ENCODE measurements around the gene ARHGAP5. TPM values are rescaled to one million over a fixed set of nuclear protein-coding genes. Genes with fewer than 3 reads are reported as not detected.

Gene ARHGAP5
- total and polyA plus RNA-seq, 4 donors, result 20.7 to 120 (median 68.5) TPM

DNA sequence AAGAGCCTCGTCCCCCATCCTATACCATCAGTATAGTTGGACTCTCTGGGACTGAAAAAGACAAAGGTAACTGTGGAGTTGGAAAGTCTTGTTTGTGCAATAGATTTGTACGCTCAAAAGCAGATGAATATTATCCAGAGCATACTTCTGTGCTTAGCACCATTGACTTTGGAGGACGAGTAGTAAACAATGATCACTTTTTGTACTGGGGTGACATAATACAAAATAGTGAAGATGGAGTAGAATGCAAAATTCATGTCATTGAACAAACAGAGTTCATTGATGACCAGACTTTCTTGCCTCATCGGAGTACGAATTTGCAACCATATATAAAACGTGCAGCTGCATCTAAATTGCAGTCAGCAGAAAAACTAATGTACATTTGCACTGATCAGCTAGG is 13.6 kb downstream of the ARHGAP5 start:
- Histone ChIP-seq H3K4me1 (ENCODE audit: control insufficient read depth in 1 of 2, insufficient read depth in 2 of 2, low read length in 2 of 2) (no peaks in the 10 kb centered on the region), H3K36me3 (ENCODE audit: control insufficient read depth in 1 of 2, insufficient read depth in 2 of 2, low read length in 1 of 2) (no peaks in the 10 kb centered on the region), H3K9me3 (ENCODE audit: control insufficient read depth, low read length) (no peaks in the 10 kb centered on the region), H3K27me3 (ENCODE audit: control insufficient read depth in 1 of 2, insufficient read depth in 2 of 2, low read length in 1 of 2) (no peaks in the 10 kb centered on the region), H3K4me3 (ENCODE audit: low read length in 2 of 2) (no peak overlapping the region), H3K27ac (ENCODE audit: low read depth in 1 of 2, low read length in 2 of 2) (no peak overlapping the region)
- ATAC-seq (ENCODE audit: low FRiP score), result no peak
- 92 to 95% methylated on average over 6 of the region's 6 CpGs for WGBS, 2 donors
- no peak for DNase-seq
- intact Hi-C loops (cut with DNase I), result no loop called here

DNA sequence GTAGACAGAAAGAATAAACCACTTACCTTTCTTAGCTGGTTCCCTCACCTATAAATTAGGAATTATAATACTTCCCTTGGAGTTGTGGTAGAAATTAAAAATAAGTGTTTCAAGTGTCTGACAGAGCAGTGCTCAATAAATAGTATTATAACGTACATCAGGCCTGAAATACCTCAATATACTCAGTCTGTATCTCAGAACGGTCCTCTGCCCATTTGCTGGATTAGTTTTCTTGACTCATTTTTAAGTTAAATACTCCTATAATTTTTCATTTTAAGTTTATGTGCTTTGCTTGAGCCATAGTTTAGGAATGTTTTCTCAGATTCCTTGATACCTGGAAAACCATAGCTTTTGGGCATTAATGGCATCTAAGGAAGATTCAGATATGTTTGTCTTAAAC is 22.4 kb downstream of the ARHGAP5 start:
- Histone ChIP-seq H3K27me3 (ENCODE audit: control insufficient read depth in 1 of 2, insufficient read depth in 2 of 2, low read length in 1 of 2) (no peaks in the 10 kb centered on the region), H3K4me3 (ENCODE audit: low read length in 2 of 2) (no peak overlapping the region), H3K27ac (ENCODE audit: low read depth in 1 of 2, low read length in 2 of 2) (no peak overlapping the region), H3K4me1 (ENCODE audit: control insufficient read depth in 1 of 2, insufficient read depth in 2 of 2, low read length in 2 of 2) (peaks cover 0 to 2% of the 10 kb centered on the region in 2 donors), H3K36me3 (ENCODE audit: control insufficient read depth in 1 of 2, insufficient read depth in 2 of 2, low read length in 1 of 2) (no peaks in the 10 kb centered on the region), H3K9me3 (ENCODE audit: control insufficient read depth, low read length) (no peaks in the 10 kb centered on the region)
- WGBS, 2 donors, result 93% methylated on average over 2 of the region's 2 CpGs
- ATAC-seq (ENCODE audit: low FRiP score) (no peak), DNase-seq (no peak)
- intact Hi-C loops (cut with DNase I), result no loop called here

DNA sequence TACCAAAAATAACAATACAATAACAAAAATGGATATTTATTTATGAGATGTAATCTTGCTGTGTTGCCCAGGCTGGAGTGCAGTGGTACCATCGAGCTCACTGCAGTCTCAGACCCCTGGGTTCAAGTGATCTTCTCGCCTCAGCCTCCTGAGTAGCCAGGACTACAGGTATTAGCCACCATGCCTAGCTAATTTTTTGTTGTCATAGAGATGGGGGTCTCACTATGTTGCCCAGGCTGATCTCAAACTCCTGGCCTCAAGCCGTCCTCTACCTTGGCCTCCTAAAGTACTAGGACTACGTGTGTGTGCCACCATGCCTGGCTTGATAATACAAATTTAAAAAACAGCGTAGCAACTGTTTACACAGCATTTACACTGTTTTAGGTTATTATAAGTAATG is 23.1 kb downstream of the ARHGAP5 start:
- Histone ChIP-seq H3K36me3 (ENCODE audit: control insufficient read depth in 1 of 2, insufficient read depth in 2 of 2, low read length in 1 of 2) (no peaks in the 10 kb centered on the region), H3K9me3 (ENCODE audit: control insufficient read depth, low read length) (no peaks in the 10 kb centered on the region), H3K4me3 (ENCODE audit: low read length in 2 of 2) (no peak overlapping the region), H3K4me1 (ENCODE audit: control insufficient read depth in 1 of 2, insufficient read depth in 2 of 2, low read length in 2 of 2) (peaks cover 0 to 2% of the 10 kb centered on the region in 2 donors), H3K27me3 (ENCODE audit: control insufficient read depth in 1 of 2, insufficient read depth in 2 of 2, low read length in 1 of 2) (no peaks in the 10 kb centered on the region), H3K27ac (ENCODE audit: low read depth in 1 of 2, low read length in 2 of 2) (no peak overlapping the region)
- ATAC-seq (ENCODE audit: low FRiP score) (no peak), DNase-seq (no peak)
- intact Hi-C loops (cut with DNase I), result no loop called here
- 91 to 95% methylated on average over 5 of the region's 5 CpGs for WGBS, 2 donors

DNA sequence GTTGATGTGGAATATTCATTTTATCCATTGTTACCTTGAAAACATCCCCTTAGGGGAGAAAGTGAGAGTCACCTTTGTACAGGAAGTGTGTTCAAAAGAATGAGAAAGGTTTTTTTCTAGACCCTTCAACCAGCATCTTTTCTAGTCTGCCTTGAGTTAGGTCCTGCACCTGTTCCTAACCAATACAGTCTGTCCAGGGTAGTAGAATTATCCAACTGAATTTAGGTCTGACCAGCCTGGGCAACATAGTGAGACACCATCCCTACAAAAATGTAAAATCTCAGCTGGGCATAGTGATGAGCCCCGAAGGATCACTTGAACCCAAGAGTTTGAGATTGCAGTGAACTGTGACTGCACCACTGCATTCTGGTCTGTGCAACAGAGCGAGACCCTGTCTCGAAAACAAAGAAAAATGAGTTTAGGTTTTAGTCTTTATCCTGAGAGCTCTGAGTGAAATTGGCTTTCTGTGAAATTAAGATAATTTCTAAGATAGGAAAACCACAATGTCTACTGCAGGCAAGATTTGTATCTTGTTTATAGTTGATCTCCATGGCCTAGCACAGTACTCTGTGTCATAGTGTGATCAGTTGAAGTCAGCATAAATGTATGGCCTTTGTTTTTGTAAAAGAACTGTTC is 25.2 kb downstream of the ARHGAP5 start:
- intact Hi-C loops (cut with DNase I), result no loop called here
- DNase-seq, result no peak

DNA sequence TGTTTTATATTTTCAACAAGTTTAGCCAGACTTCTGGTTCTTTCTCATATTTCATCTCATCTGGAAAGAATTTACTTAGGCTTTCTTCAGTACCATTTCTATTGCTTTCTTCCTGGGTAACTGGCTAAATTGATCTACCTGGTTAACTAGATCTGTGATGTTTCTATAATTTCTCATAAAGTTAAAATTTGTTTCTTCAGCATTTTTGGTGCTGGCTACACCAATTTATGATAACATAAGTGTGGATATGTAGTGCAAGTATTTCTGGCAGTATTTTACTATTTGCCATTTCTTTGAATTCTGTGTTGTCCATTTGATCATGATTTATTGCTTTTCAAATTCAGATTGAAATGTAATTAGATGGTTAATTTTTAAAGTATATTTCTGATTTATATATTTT is 25.9 kb downstream of the ARHGAP5 start:
- ATAC-seq (ENCODE audit: low FRiP score) (no peak), DNase-seq (no peak)
- Histone ChIP-seq H3K4me1 (ENCODE audit: control insufficient read depth in 1 of 2, insufficient read depth in 2 of 2, low read length in 2 of 2) (peaks cover 0 to 2% of the 10 kb centered on the region in 2 donors), H3K9me3 (ENCODE audit: control insufficient read depth, low read length) (no peaks in the 10 kb centered on the region), H3K27me3 (ENCODE audit: control insufficient read depth in 1 of 2, insufficient read depth in 2 of 2, low read length in 1 of 2) (no peaks in the 10 kb centered on the region), H3K36me3 (ENCODE audit: control insufficient read depth in 1 of 2, insufficient read depth in 2 of 2, low read length in 1 of 2) (no peaks in the 10 kb centered on the region), H3K4me3 (ENCODE audit: low read length in 2 of 2) (no peak overlapping the region), H3K27ac (ENCODE audit: low read depth in 1 of 2, low read length in 2 of 2) (no peak overlapping the region)
- intact Hi-C loops (cut with DNase I), result no loop called here

More for the DNA sequence above, 25.2 kb downstream of the ARHGAP5 start:
- Histone ChIP-seq H3K36me3 (ENCODE audit: control insufficient read depth in 1 of 2, insufficient read depth in 2 of 2, low read length in 1 of 2) (no peaks in the 10 kb centered on the region), H3K27me3 (ENCODE audit: control insufficient read depth in 1 of 2, insufficient read depth in 2 of 2, low read length in 1 of 2) (no peaks in the 10 kb centered on the region), H3K4me3 (ENCODE audit: low read length in 2 of 2) (no peak overlapping the region), H3K9me3 (ENCODE audit: control insufficient read depth, low read length) (no peaks in the 10 kb centered on the region), H3K4me1 (ENCODE audit: control insufficient read depth in 1 of 2, insufficient read depth in 2 of 2, low read length in 2 of 2) (peaks cover 0 to 2% of the 10 kb centered on the region in 2 donors), H3K27ac (ENCODE audit: low read depth in 1 of 2, low read length in 2 of 2) (no peak overlapping the region)
- no peak for ATAC-seq (ENCODE audit: low FRiP score)
- 89 to 92% methylated on average over 3 of the region's 3 CpGs for WGBS, 2 donors

DNA sequence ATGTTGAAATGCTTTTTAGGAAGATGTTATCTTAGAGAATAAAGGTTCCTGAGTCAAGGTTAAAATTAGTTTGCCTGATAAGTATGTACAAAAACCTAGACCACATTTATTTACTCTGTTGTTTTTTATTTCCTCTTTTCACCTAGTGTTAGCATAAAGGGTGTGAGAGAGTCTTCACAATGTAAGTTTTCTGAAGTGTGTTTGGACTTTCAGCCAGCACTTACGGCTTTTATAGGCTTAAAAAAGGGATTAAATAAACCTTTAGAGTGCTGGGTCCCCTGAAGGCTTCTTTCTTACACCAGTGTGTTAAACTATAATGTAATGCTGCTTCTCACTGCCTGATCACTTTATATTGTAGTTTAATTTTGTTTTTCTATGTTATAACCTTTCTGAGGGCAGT is 27.2 kb downstream of the ARHGAP5 start:
- H3K4me1 ChIP-seq (ENCODE audit: control insufficient read depth in 1 of 2, insufficient read depth in 2 of 2, low read length in 2 of 2), result peaks cover 0 to 2% of the 10 kb centered on the region in 2 donors
- 78 to 84% methylated on average over 1 of the region's 1 CpG for WGBS, 2 donors

DNA sequence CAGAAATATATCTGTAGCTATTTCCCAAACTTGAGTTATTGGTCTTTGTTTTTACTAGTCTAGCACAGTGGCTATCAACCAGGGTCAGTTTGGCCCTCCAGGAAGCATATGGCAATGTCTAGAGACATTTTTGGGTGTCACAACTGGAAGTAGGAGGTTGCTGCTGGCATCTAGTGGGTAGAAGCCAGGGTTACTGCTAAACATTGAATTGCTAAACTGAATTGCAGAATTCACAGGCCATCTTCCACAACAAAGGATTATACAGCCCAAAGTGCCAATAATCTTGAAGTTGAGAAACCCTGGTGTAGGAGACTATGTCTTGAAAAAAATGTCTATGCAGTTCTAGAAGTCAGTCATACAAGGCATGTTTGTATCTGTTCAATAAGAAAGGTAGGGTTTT is 27.7 kb downstream of the ARHGAP5 start:
- no peaks in the 10 kb centered on the region for H3K36me3 ChIP-seq (ENCODE audit: control insufficient read depth in 1 of 2, insufficient read depth in 2 of 2, low read length in 1 of 2)
- no peak for DNase-seq
- peaks cover 0 to 2% of the 10 kb centered on the region in 2 donors for H3K4me1 ChIP-seq (ENCODE audit: control insufficient read depth in 1 of 2, insufficient read depth in 2 of 2, low read length in 2 of 2)
- H3K4me3 ChIP-seq (ENCODE audit: low read length in 2 of 2), result no peak overlapping the region
- no peak for ATAC-seq (ENCODE audit: low FRiP score)
- no peaks in the 10 kb centered on the region for H3K27me3 ChIP-seq (ENCODE audit: control insufficient read depth in 1 of 2, insufficient read depth in 2 of 2, low read length in 1 of 2)
- no peak overlapping the region for H3K27ac ChIP-seq (ENCODE audit: low read depth in 1 of 2, low read length in 2 of 2)
- intact Hi-C loops (cut with DNase I), result no loop called here
- no peaks in the 10 kb centered on the region for H3K9me3 ChIP-seq (ENCODE audit: control insufficient read depth, low read length)

More for the DNA sequence above, 27.2 kb downstream of the ARHGAP5 start:
- Histone ChIP-seq H3K27ac (ENCODE audit: low read depth in 1 of 2, low read length in 2 of 2) (no peak overlapping the region), H3K27me3 (ENCODE audit: control insufficient read depth in 1 of 2, insufficient read depth in 2 of 2, low read length in 1 of 2) (no peaks in the 10 kb centered on the region), H3K4me3 (ENCODE audit: low read length in 2 of 2) (no peak overlapping the region), H3K36me3 (ENCODE audit: control insufficient read depth in 1 of 2, insufficient read depth in 2 of 2, low read length in 1 of 2) (no peaks in the 10 kb centered on the region), H3K9me3 (ENCODE audit: control insufficient read depth, low read length) (no peaks in the 10 kb centered on the region)
- DNase-seq (no peak), ATAC-seq (ENCODE audit: low FRiP score) (no peak)
- intact Hi-C loops (cut with DNase I), result no loop called here

DNA sequence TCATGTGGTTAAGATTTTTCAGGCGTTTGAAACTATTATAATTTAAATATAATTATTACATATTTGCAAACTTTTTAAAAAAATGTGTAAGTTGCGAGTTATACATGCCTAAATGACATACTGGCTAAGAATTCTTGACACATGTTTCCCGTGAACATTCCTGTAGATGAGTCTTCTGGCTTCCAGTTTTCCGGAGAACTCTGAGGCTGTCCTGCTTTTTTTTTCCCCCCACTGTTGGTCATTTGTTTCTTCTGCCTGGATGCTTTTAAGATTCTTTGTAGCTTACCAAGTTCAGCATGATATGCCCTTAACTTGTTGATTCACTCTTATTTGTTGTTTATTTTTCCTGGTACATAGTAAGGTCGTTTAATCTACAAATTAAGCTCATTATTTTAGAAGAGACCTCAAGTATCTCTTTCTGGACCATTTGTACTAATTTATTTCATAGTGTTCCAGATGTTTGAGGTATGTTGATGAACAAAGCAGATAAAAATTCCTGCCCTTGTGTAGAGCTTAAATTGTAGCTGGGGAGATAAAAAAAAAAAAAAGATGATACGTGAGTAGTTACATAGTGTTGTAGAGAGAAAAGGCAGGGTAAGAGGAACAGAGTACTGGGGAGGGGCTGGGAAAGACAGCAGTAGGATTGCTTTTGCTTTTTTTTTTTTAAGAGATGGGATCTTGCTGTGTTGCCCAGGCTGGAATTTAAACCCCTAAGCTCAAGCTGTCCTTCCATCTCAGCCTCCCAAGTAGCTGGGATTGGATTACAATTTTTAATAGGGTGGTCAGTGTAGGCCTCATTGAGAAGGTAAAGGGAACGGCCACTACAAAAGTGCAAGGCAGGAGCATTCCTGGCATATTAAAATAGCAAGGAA is 32.8 kb downstream of the ARHGAP5 start:
- intact Hi-C loops (cut with DNase I), result no loop called here
- 73 to 80% methylated on average over 7 of the region's 7 CpGs for WGBS, 2 donors
- ATAC-seq (ENCODE audit: low FRiP score) (no peak), DNase-seq (no peak)
- Histone ChIP-seq H3K4me1 (ENCODE audit: control insufficient read depth in 1 of 2, insufficient read depth in 2 of 2, low read length in 2 of 2) (no peaks in the 10 kb centered on the region), H3K36me3 (ENCODE audit: control insufficient read depth in 1 of 2, insufficient read depth in 2 of 2, low read length in 1 of 2) (no peaks in the 10 kb centered on the region), H3K4me3 (ENCODE audit: low read length in 2 of 2) (no peak overlapping the region), H3K27me3 (ENCODE audit: control insufficient read depth in 1 of 2, insufficient read depth in 2 of 2, low read length in 1 of 2) (no peaks in the 10 kb centered on the region), H3K27ac (ENCODE audit: low read depth in 1 of 2, low read length in 2 of 2) (no peak overlapping the region), H3K9me3 (ENCODE audit: control insufficient read depth, low read length) (no peaks in the 10 kb centered on the region)

DNA sequence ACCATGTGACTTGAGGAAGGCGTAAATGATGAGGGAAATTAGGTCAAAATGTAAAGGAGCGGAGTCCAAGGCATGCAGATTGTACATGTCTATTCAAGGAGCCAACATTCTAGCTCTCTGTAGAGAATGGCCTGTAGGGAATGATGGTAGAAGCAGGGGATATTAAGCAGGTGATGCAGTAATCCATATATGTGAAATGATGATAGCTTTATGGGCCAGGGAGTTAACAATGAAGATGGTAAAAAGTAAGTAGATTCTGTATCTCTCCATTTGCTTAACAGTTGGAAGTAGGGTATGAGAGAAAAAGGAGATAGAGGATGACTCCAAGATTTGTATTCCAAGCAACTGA is 33.4 kb downstream of the ARHGAP5 start:
- Histone ChIP-seq H3K27ac (ENCODE audit: low read depth in 1 of 2, low read length in 2 of 2) (no peak overlapping the region), H3K36me3 (ENCODE audit: control insufficient read depth in 1 of 2, insufficient read depth in 2 of 2, low read length in 1 of 2) (no peaks in the 10 kb centered on the region), H3K4me3 (ENCODE audit: low read length in 2 of 2) (no peak overlapping the region), H3K9me3 (ENCODE audit: control insufficient read depth, low read length) (no peaks in the 10 kb centered on the region), H3K27me3 (ENCODE audit: control insufficient read depth in 1 of 2, insufficient read depth in 2 of 2, low read length in 1 of 2) (no peaks in the 10 kb centered on the region), H3K4me1 (ENCODE audit: control insufficient read depth in 1 of 2, insufficient read depth in 2 of 2, low read length in 2 of 2) (no peaks in the 10 kb centered on the region)
- 87 to 94% methylated on average over 2 of the region's 2 CpGs for WGBS, 2 donors
- DNase-seq (no peak), ATAC-seq (ENCODE audit: low FRiP score) (no peak)
- intact Hi-C loops (cut with DNase I), result no loop called here

Data from aorta (tissue), 5 donors.